GM12878 (cell line): ENCODE measurements around the gene ZNRF3. TPM values are rescaled to one million over a fixed set of nuclear protein-coding genes. Genes with fewer than 3 reads are reported as not detected.

Experiments
- ATAC-seq: fragments of 200-7000 bp; cut with Tn5 transposase; 3 replicates; pipeline ENCODE4 v1.9.1; 2020; ENCODE audit warnings: mild to moderate bottlenecking, moderate library complexity
- BruUV-seq: library from RNA; stranded (reverse); fragments of 400-500 nt; replicated peaks from 2 replicates; lab custom pipeline; 2021; lab: Mats Ljungman, UMichigan
- CTCF ChIA-PET: fragments of 300-600 bp; sonication (Branson Sonifier 250); formaldehyde crosslinking; extraction: SDS; loops from one replicate; lab custom pipeline; 2021; ENCODE audit warnings: inconsistent platforms; lab: Yijun Ruan, JAX
- POLR2A ChIA-PET: fragments of 350-600 bp; formaldehyde crosslinking; extraction: SDS; loops from one replicate; lab custom pipeline; 2021; ENCODE audit warnings: inconsistent platforms; lab: Charles Lee
- RAD21 ChIA-PET: fragments of 300-600 bp; sonication (Branson Sonifier 250); formaldehyde crosslinking; loops from one replicate; lab custom pipeline; 2023; ENCODE audit warnings: antibody characterized with exemption; ENCODE audit not compliant: unreplicated experiment; lab: Charles Lee
- SMC1A ChIA-PET: fragments of 300-600 bp; sonication (Branson Sonifier 250); formaldehyde crosslinking; loops from one replicate; lab custom pipeline; 2023; ENCODE audit not compliant: unreplicated experiment, uncharacterized antibody; lab: Charles Lee
- DNase-seq: peaks from one replicate; pipeline ENCODE4 v3.0.0-alpha.2; 2011; ENCODE audit warnings: low read depth, low spot score
- FAIRE-seq: peaks from 3 replicates; lab custom pipeline; 2011; peaks lifted over from hg19 to GRCh38; lab: Jason Lieb, UNC
- H2AFZ ChIP-seq: 2 replicates; pipeline ENCODE4 v1.6.0; 2011; ENCODE audit warnings: low read depth, low read length, control low read depth; ENCODE audit not compliant: control insufficient read depth
- H3K27ac ChIP-seq: 2 replicates; pipeline ENCODE4 v1.5.1; 2011; ENCODE audit warnings: control low read depth; ENCODE audit not compliant: control insufficient read depth, insufficient read depth
- H3K27me3 ChIP-seq, 2 experiments: replicated peaks in 1 of 2; 2 replicates each; pipeline versions ENCODE4 v1.6.0 to v1.6.1; 2011; ENCODE audit warnings: low read length in 1 of 2; ENCODE audit not compliant: control insufficient read depth in 2 of 2, insufficient read depth in 2 of 2
- H3K36me3 ChIP-seq, 2 experiments: 2 replicates each; pipeline ENCODE4 v1.5.1; 2011; ENCODE audit warnings: low read length in 1 of 2; ENCODE audit not compliant: control insufficient read depth in 2 of 2, insufficient read depth in 2 of 2
- H3K4me1 ChIP-seq: 2 replicates; pipeline ENCODE4 v1.6.1; 2011; ENCODE audit warnings: mild to moderate bottlenecking, low read length, moderate library complexity, mixed read lengths; ENCODE audit not compliant: control insufficient read depth, insufficient read depth
- H3K4me2 ChIP-seq: 2 replicates; pipeline ENCODE4 v1.6.0; 2011; ENCODE audit warnings: control low read depth; ENCODE audit not compliant: control insufficient read depth, insufficient read depth
- H3K4me3 ChIP-seq: fragments of 200-600 bp; sonication (generic); 2 replicates; pipeline ENCODE4 v1.5.1; 2016
- H3K79me2 ChIP-seq: 2 replicates; pipeline ENCODE4 v1.6.0; 2011; ENCODE audit warnings: low read length; ENCODE audit not compliant: control insufficient read depth, insufficient read depth
- H3K9ac ChIP-seq: 2 replicates; pipeline ENCODE4 v1.8.0; 2011; ENCODE audit warnings: low read length, control low read depth, mixed read lengths; ENCODE audit not compliant: control insufficient read depth, insufficient read depth
- H3K9me3 ChIP-seq: replicated peaks from 3 replicates; pipeline ENCODE4 v1.5.1; 2011; ENCODE audit warnings: mild to moderate bottlenecking, low read length; ENCODE audit not compliant: control insufficient read depth, insufficient read depth
- H4K20me1 ChIP-seq: 2 replicates; pipeline ENCODE4 v1.6.0; 2011; ENCODE audit not compliant: control insufficient read depth, insufficient read depth
- CREB1 ChIP-seq: IDR thresholded peaks from 2 replicates; pipeline ENCODE4 v1.6.1; 2012; ENCODE audit warnings: low read depth, mild to moderate bottlenecking, inconsistent platforms
- IKZF1 ChIP-seq: fragments of 450-650 bp; conservative IDR thresholded peaks from 2 replicates; pipeline ENCODE4 v1.6.1; 2017; ENCODE audit warnings: antibody characterized with exemption, mild to moderate bottlenecking
- MXI1 ChIP-seq: fragments of 150-350 bp; IDR thresholded peaks from 2 replicates; pipeline ENCODE4 v1.6.1; 2011; ENCODE audit warnings: low read depth, mild to moderate bottlenecking, inconsistent platforms, low read length, improper control_type of control experiment
- NR2F1 ChIP-seq: fragments of 450-650 bp; conservative IDR thresholded peaks from 2 replicates; pipeline ENCODE4 v1.6.1; 2017; ENCODE audit warnings: mild to moderate bottlenecking
- RAD21 ChIP-seq: IDR thresholded peaks from 2 replicates; pipeline ENCODE4 v1.6.1; 2011; ENCODE audit warnings: mild to moderate bottlenecking, low read depth, low read length, moderate library complexity; ENCODE audit not compliant: insufficient read depth
- WGBS: methylation state at CpG from one replicate; pipeline ENCODE4 v1.1.6; 2016; ENCODE audit warnings: low lambda C conversion rate; ENCODE audit not compliant: insufficient replicate concordance, insufficient coverage; ENCODE audit errors: missing lambda C conversion rate; 5-methylcytosine and 5-hydroxymethylcytosine counted together
- in situ Hi-C: fragments of 300-500 bp; cut with MboI; formaldehyde crosslinking; loops from 9 replicates; pipeline ENCODE4 v1.14.3; 2018; ENCODE audit warnings: mixed read lengths
- intact Hi-C: fragments of 100-400 bp; cut with micrococcal nuclease; formaldehyde crosslinking; loops from one replicate; pipeline ENCODE4 v1.14.2; 2022; ENCODE audit not compliant: unreplicated experiment
- polyA plus RNA-seq, 11 experiments: library from polyadenylated mRNA; depleted of rRNA in 4 of 11; unstranded in 6 of 11; stranded (reverse) in 5 of 11; fragments of >200 nt; fragmentation: Nextera tagmentation in 4 of 11; fragmentation: Illumina TruSeq in 1 of 11; extraction: Ambion mirVana in 4 of 11; extraction: Trizol in 1 of 11; gene quantifications; 1 replicate in 1 of 11; 2 replicates in 10 of 11; pipeline versions ENCODE4 v1.2.1 to v1.2.3, GENCODE V29; 2011 to 2016; ENCODE audit warnings: inconsistent platforms in 2 of 11, missing spikeins in 2 of 11, low read depth in 1 of 11
- total RNA-seq, 4 experiments: library from RNA; depleted of rRNA in 3 of 4; stranded (reverse); fragments of >200 nt in 3 of 4; fragmentation: Illumina TruSeq in 1 of 4; extraction: Trizol in 1 of 4; gene quantifications; 2 replicates each; pipeline versions ENCODE4 v1.2.1 to v1.2.3, GENCODE V29; 2013 to 2021

ZNRF3 gene
- total and polyA plus RNA-seq, 10 of the 15 experiments (the other 5 are each of a cell fraction or from before 2014, with no cell fraction given): 0.05 to 2.4 (median 0.46) TPM

GRCh38 chr22:29030618-29031226 lies 147.3 kb downstream of the ZNRF3 start:
- ChIA-PET POLR2A (interaction anchor here (0.5 to 1.7 kb wide), 6 partner anchors 10 to 130 kb away, joined by 3 to 5 read pairs (median 4); no protein-coding TSS in a partner anchor), CTCF (interaction anchor here (0.6 to 7.4 kb wide), 13 partner anchors 9 to 267 kb away, joined by 3 to 63 read pairs (median 4); no protein-coding TSS in a partner anchor), SMC1A (interaction anchor here (0.6 to 4.3 kb wide), 13 partner anchors 9 to 228 kb away, joined by 3 to 43 read pairs (median 4); no protein-coding TSS in a partner anchor), RAD21 (interaction anchor here (0.5 to 4.0 kb wide), 24 partner anchors 9 to 202 kb away, joined by 3 to 21 read pairs (median 4); no protein-coding TSS in a partner anchor)
- WGBS: 2% methylated on average over 16 of the region's 32 CpGs
- no peak overlapping the region for H3K4me2 ChIP-seq
- H3K4me3 ChIP-seq: no peak overlapping the region
- DNase-seq (no peak), FAIRE-seq (no peak), ATAC-seq (peak; percentile 61)
- 0 out of 4 replicates have a peak, but pooled peaks cover 0 to 6% of the 10 kb centered on the region in 2 experiments for H3K27me3 ChIP-seq
- intact Hi-C loops: loop anchor here (5.0 kb wide), 1 partner anchor 123 kb away; no protein-coding TSS in a partner anchor
- no peaks in the 10 kb centered on the region for H3K9me3 ChIP-seq
- peaks cover 3% of the 10 kb centered on the region; the same call in 1 of the 2 replicates for H4K20me1 ChIP-seq
- no TSS peak for BruUV-seq
- in situ Hi-C loops: loop anchor here (25.0 kb wide), 1 partner anchor 993 kb away; no protein-coding TSS in a partner anchor
- H3K4me1 ChIP-seq: no peaks in the 10 kb centered on the region
- no peak overlapping the region for H2AFZ ChIP-seq
- H3K36me3 ChIP-seq: no peaks in the 10 kb centered on the region; a peak in 1 of 4 replicates
- no peak overlapping the region for H3K27ac ChIP-seq
- no peak overlapping the region for H3K9ac ChIP-seq
- TF ChIP-seq CREB1 (no peak), IKZF1 (0 out of 2 replicates have a peak, but pooled peaks have one; percentile 20), NR2F1 (peak; percentile 74), MXI1 (no peak), RAD21 (no peak)
- no peaks in the 10 kb centered on the region for H3K79me2 ChIP-seq
